ENCODE results near the gene GOLGA6L26. TPM values are rescaled to one million over a fixed set of nuclear protein-coding genes. Genes with fewer than 3 reads are reported as not detected.
"Not testable (repeated sequence)": the region's sequence is repeated elsewhere in the genome, so short reads cannot be mapped to it uniquely, and the experiment has no call there.

Gene GOLGA6L26, protein sequence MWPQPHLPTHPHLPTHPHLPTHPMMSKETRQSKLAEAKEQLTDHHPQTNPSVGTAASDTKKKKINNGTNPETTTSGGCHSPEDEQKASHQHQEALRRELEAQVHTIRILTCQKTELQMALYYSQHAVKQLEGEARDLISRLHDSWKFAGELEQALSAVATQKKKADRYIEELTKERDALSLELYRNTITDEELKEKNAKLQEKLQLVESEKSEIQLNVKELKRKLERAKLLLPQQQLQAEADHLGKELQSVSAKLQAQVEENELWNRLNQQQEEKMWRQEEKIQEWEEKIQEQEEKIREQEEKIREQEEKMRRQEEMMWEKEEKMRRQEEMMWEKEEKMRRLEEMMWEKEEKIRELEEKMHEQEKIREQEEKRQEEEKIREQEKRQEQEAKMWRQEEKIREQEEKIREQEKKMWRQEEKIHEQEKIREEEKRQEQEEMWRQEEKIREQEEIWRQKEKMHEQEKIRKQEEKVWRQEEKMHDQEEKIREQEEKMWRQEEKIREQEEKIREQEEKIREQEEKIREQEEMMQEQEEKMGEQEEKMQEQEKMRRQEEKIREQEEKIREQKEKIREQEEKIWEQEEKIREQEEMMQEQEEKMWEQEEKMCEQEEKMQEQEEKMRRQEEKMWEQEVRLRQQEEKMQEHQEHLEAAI
- polyA plus RNA-seq (not detected in 3 replicates), polyA minus RNA-seq (not detected in 3 replicates)
- not detected for polyA plus RNA-seq (2011; ENCODE audit: low read depth)
- not detected in 2 replicates for polyA plus RNA-seq (2011; cell fraction: cytosol; rRNA removed)
- not detected in 2 replicates for polyA plus RNA-seq (2011; cell fraction: nucleus; rRNA removed)
- polyA plus RNA-seq (2012; ENCODE audit: low replicate concordance), result not detected in 2 replicates
- polyA minus RNA-seq (2011; cell fraction: cytosol; rRNA and poly(A)+ RNA removed), result not detected
- not detected in 2 replicates for polyA minus RNA-seq (2011; cell fraction: nucleus; rRNA and poly(A)+ RNA removed)

DNA sequence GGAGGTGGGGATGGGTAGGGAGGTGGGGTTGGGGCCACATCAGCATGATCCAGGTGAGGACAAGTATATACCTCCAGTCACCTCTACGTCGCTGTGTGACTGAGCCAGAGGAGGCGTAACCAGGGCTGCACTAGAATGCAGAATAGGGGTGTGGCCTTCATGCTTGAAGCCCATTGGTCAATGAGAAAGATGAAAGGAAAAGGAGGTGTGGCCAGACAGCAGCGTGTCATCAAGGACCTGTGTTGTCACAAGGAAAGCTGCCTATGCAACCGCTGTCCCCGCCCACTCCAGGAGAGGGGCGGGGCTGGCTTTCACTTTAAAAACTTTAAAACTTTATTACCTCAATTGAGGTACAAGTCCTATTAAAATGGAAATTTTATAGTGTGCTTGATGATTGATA lies at the start of gene GOLGA6L26:
TSS of gene GOLGA6L26 (minus strand) at position 101 of the 400 bp plus-strand sequence. CDS start at position 40, 61 bp downstream.
- FAIRE-seq; H3K9me1 ChIP-seq (ENCODE audit: control insufficient read depth, extremely low read depth, insufficient read depth, low read length); DNase-seq (ENCODE audit: low read depth, low spot score); H3K27me3 ChIP-seq (ENCODE audit: control insufficient read depth, extremely low read depth, insufficient read depth, low read length); H2AFZ ChIP-seq (ENCODE audit: control insufficient read depth, low read length); H3K4me2 ChIP-seq (ENCODE audit: control insufficient read depth, extremely low read depth, insufficient read depth, low read depth, low read length); H3K36me3 ChIP-seq (ENCODE audit: control insufficient read depth in 2 of 2, extremely low read depth in 1 of 2, insufficient read depth in 2 of 2, low read length in 2 of 2); H3K9me3 ChIP-seq (ENCODE audit: control insufficient read depth, low read depth, low read length); H3K4me3 ChIP-seq (ENCODE audit: control insufficient read depth in 2 of 3, extremely low read depth in 1 of 3, insufficient read depth in 2 of 3, low read depth in 1 of 3, low read length in 3 of 3); H4K20me1 ChIP-seq (ENCODE audit: control insufficient read depth, extremely low read depth, insufficient read depth, low read length); H3K27ac ChIP-seq (ENCODE audit: control insufficient read depth, insufficient read depth, low read length); H3K79me2 ChIP-seq (ENCODE audit: control insufficient read depth, insufficient read depth, low read length); H3K4me1 ChIP-seq (ENCODE audit: control insufficient read depth, extremely low read depth, insufficient read depth, low read length); H3K9ac ChIP-seq (ENCODE audit: control insufficient read depth, extremely low read depth, insufficient read depth, low read length); dilution Hi-C loops (cut with MboI; ENCODE audit: extremely low pct_ligation_motif_present, low sequenced_read_pairs): not testable (repeated sequence)

DNA sequence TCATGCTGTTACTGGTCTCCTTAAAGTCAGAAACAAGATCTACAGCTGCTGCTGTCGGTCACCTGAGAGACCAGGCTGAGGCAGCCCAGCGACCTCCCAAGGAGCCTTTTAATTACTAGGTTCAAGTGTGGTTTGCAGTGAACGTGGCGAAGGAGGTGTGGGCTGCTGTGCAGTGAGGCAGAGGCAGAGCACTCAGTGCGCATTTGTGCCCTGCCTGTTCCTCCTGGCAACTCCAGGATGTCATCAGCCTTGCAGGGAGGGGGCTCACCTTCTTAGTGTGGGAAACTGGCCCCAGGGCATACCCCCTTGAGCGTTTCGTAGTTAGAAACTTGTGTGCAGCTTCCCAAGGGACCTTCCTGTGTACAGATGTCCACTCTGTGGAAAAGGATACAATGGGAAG lies 47.2 kb upstream of the GOLGA6L26 start:
- H3K36me3 ChIP-seq (ENCODE audit: control insufficient read depth in 2 of 2, extremely low read depth in 1 of 2, insufficient read depth in 2 of 2, low read length in 2 of 2); FAIRE-seq; DNase-seq (ENCODE audit: low read depth, low spot score); H3K27me3 ChIP-seq (ENCODE audit: control insufficient read depth, extremely low read depth, insufficient read depth, low read length); H2AFZ ChIP-seq (ENCODE audit: control insufficient read depth, low read length); H3K9ac ChIP-seq (ENCODE audit: control insufficient read depth, extremely low read depth, insufficient read depth, low read length); H3K4me1 ChIP-seq (ENCODE audit: control insufficient read depth, extremely low read depth, insufficient read depth, low read length); H4K20me1 ChIP-seq (ENCODE audit: control insufficient read depth, extremely low read depth, insufficient read depth, low read length); H3K27ac ChIP-seq (ENCODE audit: control insufficient read depth, insufficient read depth, low read length); H3K4me3 ChIP-seq (ENCODE audit: control insufficient read depth in 2 of 3, extremely low read depth in 1 of 3, insufficient read depth in 2 of 3, low read depth in 1 of 3, low read length in 3 of 3); H3K9me3 ChIP-seq (ENCODE audit: control insufficient read depth, low read depth, low read length); H3K4me2 ChIP-seq (ENCODE audit: control insufficient read depth, extremely low read depth, insufficient read depth, low read depth, low read length); H3K9me1 ChIP-seq (ENCODE audit: control insufficient read depth, extremely low read depth, insufficient read depth, low read length); H3K79me2 ChIP-seq (ENCODE audit: control insufficient read depth, insufficient read depth, low read length); dilution Hi-C loops (cut with MboI; ENCODE audit: extremely low pct_ligation_motif_present, low sequenced_read_pairs): not testable (repeated sequence)

DNA sequence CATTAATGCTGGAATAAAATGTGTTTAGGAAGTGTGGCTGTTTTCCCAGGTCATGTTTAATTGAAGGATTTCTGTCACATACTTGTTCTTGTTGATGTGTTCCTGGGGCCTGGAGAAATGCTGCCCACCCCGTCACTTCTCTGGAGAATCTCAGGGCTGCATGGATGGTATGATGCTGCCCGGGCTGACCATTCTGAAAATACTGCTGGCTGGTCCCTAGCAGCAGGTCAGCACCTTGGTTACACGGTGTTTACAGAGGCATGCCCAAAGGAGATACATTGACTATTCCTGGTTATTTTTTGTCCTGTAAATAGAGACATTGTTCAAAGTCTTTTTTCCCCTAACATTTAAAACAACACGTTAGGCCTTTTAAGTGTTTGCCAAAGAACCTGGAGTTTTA lies 46.7 kb upstream of the GOLGA6L26 start:
- H3K4me1 ChIP-seq (ENCODE audit: control insufficient read depth, extremely low read depth, insufficient read depth, low read length); FAIRE-seq; H3K79me2 ChIP-seq (ENCODE audit: control insufficient read depth, insufficient read depth, low read length); H3K9ac ChIP-seq (ENCODE audit: control insufficient read depth, extremely low read depth, insufficient read depth, low read length); H3K27ac ChIP-seq (ENCODE audit: control insufficient read depth, insufficient read depth, low read length); H3K36me3 ChIP-seq (ENCODE audit: control insufficient read depth in 2 of 2, extremely low read depth in 1 of 2, insufficient read depth in 2 of 2, low read length in 2 of 2); H3K9me1 ChIP-seq (ENCODE audit: control insufficient read depth, extremely low read depth, insufficient read depth, low read length); H3K4me3 ChIP-seq (ENCODE audit: control insufficient read depth in 2 of 3, extremely low read depth in 1 of 3, insufficient read depth in 2 of 3, low read depth in 1 of 3, low read length in 3 of 3); H3K9me3 ChIP-seq (ENCODE audit: control insufficient read depth, low read depth, low read length); H2AFZ ChIP-seq (ENCODE audit: control insufficient read depth, low read length); dilution Hi-C loops (cut with MboI; ENCODE audit: extremely low pct_ligation_motif_present, low sequenced_read_pairs); H4K20me1 ChIP-seq (ENCODE audit: control insufficient read depth, extremely low read depth, insufficient read depth, low read length); H3K4me2 ChIP-seq (ENCODE audit: control insufficient read depth, extremely low read depth, insufficient read depth, low read depth, low read length); DNase-seq (ENCODE audit: low read depth, low spot score); H3K27me3 ChIP-seq (ENCODE audit: control insufficient read depth, extremely low read depth, insufficient read depth, low read length): not testable (repeated sequence)

DNA sequence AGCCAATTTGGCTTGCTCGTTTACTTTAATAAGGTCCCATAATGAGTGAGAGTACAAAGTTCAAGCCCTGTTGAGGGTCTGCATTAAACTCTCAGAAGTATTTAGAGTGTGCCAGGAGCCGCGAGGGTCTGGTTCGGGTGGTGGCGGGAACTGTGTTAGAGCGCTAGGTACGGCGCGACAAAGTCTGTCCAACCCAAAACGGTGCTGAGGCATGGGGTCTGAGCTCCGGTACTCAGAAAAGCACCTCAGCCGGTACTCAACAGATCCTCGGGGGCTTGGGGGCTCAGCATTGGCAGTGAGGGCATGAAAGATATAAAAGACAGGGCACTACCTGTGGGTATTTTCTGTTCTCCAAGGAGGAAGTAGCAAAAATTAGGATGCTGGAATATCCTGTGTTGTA lies 45.0 kb upstream of the GOLGA6L26 start:
- H3K9me3 ChIP-seq (ENCODE audit: control insufficient read depth, low read depth, low read length); H3K27ac ChIP-seq (ENCODE audit: control insufficient read depth, insufficient read depth, low read length); H3K27me3 ChIP-seq (ENCODE audit: control insufficient read depth, extremely low read depth, insufficient read depth, low read length); DNase-seq (ENCODE audit: low read depth, low spot score); H2AFZ ChIP-seq (ENCODE audit: control insufficient read depth, low read length); FAIRE-seq; H3K9me1 ChIP-seq (ENCODE audit: control insufficient read depth, extremely low read depth, insufficient read depth, low read length); H3K4me2 ChIP-seq (ENCODE audit: control insufficient read depth, extremely low read depth, insufficient read depth, low read depth, low read length); H4K20me1 ChIP-seq (ENCODE audit: control insufficient read depth, extremely low read depth, insufficient read depth, low read length); H3K36me3 ChIP-seq (ENCODE audit: control insufficient read depth in 2 of 2, extremely low read depth in 1 of 2, insufficient read depth in 2 of 2, low read length in 2 of 2); dilution Hi-C loops (cut with MboI; ENCODE audit: extremely low pct_ligation_motif_present, low sequenced_read_pairs); H3K79me2 ChIP-seq (ENCODE audit: control insufficient read depth, insufficient read depth, low read length); H3K9ac ChIP-seq (ENCODE audit: control insufficient read depth, extremely low read depth, insufficient read depth, low read length); H3K4me3 ChIP-seq (ENCODE audit: control insufficient read depth in 2 of 3, extremely low read depth in 1 of 3, insufficient read depth in 2 of 3, low read depth in 1 of 3, low read length in 3 of 3); H3K4me1 ChIP-seq (ENCODE audit: control insufficient read depth, extremely low read depth, insufficient read depth, low read length): not testable (repeated sequence)
